Limb (tissue), 2 donors: Measurements from ENCODE around the gene SPOCK1.
A peak's percentile ranks its signal among the peaks of the same experiment; 100 is the strongest.
"Not testable (repeated sequence)": the region's sequence is repeated elsewhere in the genome, so short reads cannot be mapped to it uniquely, and the experiment has no call there.

Experiments used
- DNase-seq, 2 donors: peaks; one replicate each; pipeline ENCODE4 v3.0.0-alpha.2; 2016; ENCODE audit errors: extremely low spot score in 2 of 2

SPOCK1 gene

DNA sequence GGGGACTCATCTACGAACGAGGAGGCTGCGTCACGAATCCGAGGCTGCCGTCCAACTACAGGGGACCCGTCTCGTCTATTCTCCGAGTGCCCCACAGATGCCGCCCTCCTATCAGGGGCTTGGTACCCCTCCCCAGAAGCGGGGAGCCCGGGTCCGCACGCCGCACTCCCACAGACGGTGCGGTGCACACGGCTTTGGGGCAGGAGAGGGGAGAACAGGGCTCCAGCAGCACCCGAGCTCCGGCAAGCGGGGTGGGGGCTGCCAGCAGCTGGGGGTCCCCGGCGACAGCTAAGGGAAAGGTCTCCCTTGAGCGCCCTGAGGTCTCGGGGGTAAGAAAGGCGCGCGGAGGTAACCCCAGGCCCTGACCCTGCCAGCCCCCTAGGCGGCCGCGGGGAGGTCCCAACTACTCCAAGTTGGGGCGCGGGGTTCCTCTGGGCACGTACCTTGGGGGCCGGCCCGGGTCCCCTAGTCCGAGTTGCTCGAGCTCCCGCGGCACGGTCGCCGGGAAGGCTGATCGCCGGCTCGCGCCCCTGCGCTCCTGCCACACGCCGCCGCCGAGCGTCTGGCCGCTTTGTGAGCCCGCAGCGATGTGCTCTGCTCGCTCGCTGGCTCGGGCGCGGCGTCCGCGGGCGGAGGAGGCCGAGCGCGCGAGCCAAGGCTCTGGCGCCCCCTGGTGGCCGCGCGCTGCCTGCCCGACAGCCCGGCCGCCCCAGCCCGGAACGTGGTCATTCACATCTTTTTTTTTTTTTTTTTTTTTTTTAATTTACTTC, at the start of gene SPOCK1:
SPOCK1 (minus strand) TSS at position 591 of the 770 bp plus-strand sequence.
- peak; percentile 79 to 90 for DNase-seq

GRCh38 chr5:137545956-137546355, 46.8 kb upstream of the SPOCK1 start:
- DNase-seq = no peak

GRCh38 chr5:137535449-137535848, 36.3 kb upstream of the SPOCK1 start:
- not testable (repeated sequence) for DNase-seq

DNA sequence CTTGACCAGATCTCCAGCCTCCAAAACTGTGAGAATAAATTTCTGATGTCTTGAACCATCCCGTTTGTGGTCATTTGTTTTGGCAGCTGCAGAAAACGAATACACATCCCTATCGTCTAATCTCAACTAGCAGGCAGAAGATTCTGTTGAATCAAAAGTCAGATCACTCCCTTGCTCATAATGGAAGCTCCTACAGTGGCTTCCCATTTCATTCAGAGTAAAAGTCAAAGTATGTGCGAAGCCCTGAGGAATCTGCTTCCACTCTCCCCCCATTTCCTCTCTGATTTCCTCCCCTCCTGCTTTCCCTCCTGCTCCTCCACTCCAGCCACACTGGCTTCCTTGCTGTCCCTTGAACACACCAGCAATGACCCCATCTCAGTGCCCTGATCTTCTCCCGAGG, 34.8 kb upstream of the SPOCK1 start:
- DNase-seq = no peak

- DNase-seq = no peak
These were observed 32.1 kb upstream of the SPOCK1 start for GRCh38 chr5:137531266-137531665.

- DNase-seq = no peak
These were observed 22.1 kb upstream of the SPOCK1 start for GRCh38 chr5:137521246-137521645.

DNA sequence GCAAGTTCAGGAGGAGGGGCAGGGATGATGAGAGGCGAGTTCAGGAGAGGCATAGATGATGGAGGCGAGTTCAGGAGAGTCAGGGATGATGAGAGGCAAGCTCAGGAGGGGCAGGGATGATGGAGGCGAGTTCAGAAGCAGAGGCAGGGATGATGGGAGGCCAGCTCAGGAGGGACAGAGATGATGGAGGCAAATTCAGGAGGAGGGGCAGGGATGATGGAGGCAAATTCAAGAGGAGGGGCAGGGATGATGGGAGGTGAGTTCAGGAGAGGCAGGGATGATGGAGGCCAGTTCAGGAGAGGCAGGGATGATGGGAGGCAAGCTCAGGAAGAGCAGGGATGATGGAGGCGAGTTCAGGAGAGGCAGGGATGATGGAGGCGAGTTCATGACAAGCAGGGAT, 17.8 kb upstream of the SPOCK1 start:
- DNase-seq = no peak

DNA sequence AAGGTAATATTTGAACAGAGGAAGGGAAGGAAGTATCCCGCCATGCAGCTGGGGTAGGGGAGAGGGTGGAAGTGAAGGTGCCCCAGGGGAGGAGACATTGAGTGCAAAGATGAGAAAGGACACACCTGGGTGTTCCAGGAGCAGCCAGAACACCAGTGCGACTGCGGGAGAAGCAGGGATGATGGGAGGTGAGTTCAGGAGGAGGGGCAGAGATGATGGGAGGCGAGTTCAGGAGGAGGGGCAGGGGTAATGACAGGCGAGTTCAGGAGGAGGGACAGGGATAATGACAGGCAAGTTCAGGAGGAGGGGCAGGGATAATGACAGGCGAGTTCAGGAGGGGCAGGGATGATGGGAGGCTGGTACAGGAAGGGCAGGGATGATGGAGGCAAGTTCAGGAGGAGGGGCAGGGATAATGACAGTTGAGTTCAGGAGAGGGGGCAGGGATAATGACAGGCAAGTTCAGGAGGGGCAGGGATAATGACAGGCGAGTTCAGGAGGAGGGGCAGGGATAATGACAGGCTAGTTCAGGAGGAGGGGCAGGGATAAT, 17.2 kb upstream of the SPOCK1 start:
- no peak for DNase-seq

GRCh38 chr5:137515238-137515637, 16.1 kb upstream of the SPOCK1 start:
- DNase-seq = no peak

GRCh38 chr5:137510671-137511070, 11.5 kb upstream of the SPOCK1 start:
- DNase-seq = no peak

DNA sequence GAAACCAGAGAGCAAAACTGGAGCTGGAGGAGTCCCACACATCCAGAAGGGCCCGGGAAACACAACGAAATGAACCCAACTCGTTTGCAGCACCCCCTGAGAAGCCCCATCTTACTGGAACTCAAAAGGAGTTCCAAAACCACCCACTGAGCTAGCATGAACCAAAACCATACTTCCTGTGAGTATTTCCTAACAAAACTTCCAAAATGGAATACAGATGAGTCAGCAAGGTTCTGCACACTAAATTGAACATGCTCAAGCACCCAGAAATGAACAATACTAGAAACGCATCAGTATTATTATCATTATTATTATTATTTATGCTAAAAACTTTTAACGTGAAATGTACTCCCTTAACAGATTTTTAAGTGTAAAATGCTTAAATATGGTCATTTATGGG, 8.0 kb upstream of the SPOCK1 start:
- no peak for DNase-seq

DNA sequence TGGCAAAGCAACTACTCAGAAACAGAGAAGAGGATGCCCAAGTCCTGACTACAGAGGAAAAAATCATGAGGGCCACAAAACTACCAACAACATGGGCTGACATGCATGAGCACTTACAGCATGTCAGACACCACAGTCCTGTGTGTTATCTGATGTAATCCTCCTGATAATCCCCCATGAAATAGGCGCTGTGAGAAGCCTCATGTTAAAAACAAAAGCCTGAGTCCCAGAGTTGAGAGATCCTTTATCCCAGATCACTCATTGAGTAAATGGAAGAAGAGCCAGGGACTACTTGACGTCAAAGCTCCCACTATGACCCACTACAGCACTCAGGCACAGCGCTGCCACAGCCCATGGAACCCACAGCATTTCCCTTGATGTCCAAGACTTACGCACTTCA, 7.2 kb upstream of the SPOCK1 start:
- DNase-seq = no peak

DNA sequence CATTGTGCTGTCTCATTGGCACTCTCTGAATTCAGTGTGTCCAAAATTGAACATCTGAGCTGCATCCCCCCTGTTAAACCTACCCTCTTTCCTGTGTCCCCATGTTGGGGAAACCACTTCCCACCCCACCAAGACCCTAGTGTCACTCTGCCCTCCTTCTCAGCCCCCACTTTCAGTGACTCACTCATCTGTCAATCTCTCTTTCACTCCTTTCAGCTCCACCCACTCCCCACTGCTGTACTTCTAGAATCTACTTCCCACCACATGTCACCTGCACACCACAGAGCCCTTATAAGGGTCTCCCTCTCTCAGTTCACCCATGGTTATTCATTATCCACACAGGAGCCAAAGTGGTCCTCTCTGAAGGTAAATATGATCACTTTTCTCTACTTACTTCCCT, 5.8 kb upstream of the SPOCK1 start:
- DNase-seq = no peak

DNA sequence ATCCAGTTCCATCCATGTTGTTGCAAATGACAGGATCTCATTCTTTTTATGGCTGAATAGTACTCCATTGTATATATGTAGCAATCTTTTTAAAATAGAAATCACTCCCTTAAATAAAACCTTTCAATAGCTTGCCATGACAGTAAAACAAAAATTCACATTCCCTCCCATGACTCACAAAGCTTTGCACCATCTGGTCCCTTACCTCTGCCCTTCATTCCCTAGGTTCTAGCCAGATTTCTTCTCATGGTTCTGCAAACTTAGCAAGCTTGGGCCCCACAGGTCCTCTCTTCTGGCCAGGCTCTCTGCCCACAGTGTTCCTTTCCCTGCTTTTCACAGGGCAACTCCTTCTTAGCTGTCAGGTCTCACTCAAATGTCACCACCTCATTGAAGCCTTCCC, 4.3 kb upstream of the SPOCK1 start:
- no peak for DNase-seq

DNA sequence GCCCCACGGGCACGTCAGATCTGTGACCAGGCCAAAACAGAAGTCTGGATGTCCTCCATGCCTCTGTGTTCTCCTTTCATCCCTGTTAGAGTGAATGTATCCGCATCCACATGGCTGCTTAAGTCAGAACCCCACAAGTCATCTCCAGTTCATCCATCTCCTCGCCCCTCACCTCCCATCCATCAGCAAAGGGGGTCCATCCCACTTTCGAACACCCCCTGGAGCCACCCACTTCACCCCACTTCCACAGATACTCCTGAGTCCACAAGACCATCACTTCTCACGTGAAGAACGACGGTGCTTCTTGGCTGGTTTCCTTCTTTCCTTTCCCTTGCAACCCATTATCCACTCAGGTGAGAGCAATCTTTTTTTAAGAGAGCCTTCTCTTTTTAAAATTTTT, 3.5 kb upstream of the SPOCK1 start:
- DNase-seq = no peak

DNA sequence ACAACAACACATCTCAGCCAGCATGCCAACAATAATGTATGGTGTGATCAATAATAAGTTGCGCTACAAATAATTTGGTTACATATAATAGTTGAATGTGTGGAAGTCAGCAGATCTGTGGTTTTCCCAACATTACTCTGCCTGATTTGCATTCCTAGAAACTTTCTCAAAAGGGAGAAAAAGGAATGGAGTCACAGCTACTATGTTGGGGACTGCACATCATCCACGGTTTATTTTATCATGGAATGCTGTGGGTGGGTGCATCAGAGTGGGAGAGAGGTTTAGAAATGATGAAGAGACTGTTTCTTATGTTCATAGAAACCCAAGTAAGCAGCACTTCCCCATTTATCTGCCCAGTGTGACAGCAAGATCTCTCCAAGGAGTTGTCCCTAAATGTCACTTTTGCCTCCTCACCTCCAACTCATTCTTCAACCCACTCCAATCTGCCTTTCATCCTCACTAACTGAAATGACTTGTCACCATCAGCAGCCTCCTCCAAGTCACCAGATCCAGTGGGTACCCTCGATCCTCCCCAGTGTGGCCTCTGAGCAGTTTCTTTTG, 2.8 kb upstream of the SPOCK1 start:
- no peak for DNase-seq

GRCh38 chr5:137501226-137501625, 2.1 kb upstream of the SPOCK1 start:
- no peak for DNase-seq

GRCh38 chr5:137500615-137501225, 1.6 kb upstream of the SPOCK1 start:
- no peak for DNase-seq

- DNase-seq = not testable (repeated sequence)
These were observed 351 bp upstream of the SPOCK1 start for GRCh38 chr5:137499506-137499847.

- DNase-seq = peak in 1 of 2 donors; percentile 53
These were observed 808 bp downstream of the SPOCK1 start for GRCh38 chr5:137498301-137498735.

DNA sequence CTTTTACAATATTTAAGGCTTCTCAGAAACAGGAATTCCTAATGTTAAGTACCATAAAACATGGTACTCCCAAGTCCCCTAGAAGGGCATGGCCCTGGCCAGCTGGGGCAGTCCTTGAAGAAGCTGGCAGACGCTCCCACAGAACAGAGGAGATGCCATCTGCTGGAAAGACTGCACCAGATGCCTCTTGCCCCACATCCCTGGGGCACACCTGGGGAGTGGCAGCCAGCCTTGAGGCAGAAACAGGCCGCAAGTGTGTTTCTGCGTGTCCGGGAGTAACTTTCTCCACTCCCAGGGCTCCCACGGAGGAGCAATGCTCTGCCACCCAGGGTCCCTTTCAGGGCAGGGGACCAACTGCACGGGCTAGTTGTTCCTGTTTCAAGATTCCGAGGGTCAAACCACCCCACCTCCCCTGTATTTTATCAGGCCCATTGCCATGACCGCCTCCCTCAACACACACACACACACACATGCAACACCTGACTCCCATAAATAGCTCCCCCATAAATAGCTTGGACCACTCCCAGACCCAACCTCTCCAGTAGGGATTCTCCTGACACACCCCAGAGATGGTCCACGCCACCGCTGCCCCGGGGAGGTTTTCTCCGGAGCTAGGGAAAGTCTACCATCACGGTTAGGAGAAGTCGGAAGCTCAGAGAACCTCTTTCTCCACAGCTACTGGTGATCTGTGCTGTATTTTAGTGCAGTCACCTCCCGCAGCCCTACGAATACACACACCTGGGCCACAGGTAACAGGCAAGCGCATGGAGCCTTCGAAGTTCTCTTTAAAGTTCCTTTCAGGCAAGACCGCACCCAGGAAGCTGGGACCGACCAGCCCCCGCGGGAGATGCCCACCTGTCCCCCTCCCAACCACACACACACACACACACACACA, 1.5 kb downstream of the SPOCK1 start:
- peak in 1 of 2 donors; percentile 35 for DNase-seq

GRCh38 chr5:137496919-137497318, 2.2 kb downstream of the SPOCK1 start:
- DNase-seq = no peak
